Epithelial cell of esophagus (primary cell): Measurements from ENCODE around the gene DBN1.
A peak's percentile ranks its signal among the peaks of the same experiment; 100 is the strongest.

Experiments used
- DNase-seq: peaks from one replicate; pipeline ENCODE4 v3.0.0; 2010; ENCODE audit warnings: low read depth
- H3K4me3 ChIP-seq: 2 replicates; pipeline ENCODE4 v1.5.1; 2011; ENCODE audit warnings: mild to moderate bottlenecking, low read length, control low read depth
- TF ChIP-seq, protein P1 (sequence below): IDR thresholded peaks from 2 replicates; pipeline ENCODE4 v1.5.1; 2011; ENCODE audit warnings: low read depth, mild to moderate bottlenecking, low read length, control low read depth, inconsistent platforms; ENCODE audit not compliant: insufficient read depth; ENCODE audit errors: missing control alignments

Gene DBN1

DNA sequence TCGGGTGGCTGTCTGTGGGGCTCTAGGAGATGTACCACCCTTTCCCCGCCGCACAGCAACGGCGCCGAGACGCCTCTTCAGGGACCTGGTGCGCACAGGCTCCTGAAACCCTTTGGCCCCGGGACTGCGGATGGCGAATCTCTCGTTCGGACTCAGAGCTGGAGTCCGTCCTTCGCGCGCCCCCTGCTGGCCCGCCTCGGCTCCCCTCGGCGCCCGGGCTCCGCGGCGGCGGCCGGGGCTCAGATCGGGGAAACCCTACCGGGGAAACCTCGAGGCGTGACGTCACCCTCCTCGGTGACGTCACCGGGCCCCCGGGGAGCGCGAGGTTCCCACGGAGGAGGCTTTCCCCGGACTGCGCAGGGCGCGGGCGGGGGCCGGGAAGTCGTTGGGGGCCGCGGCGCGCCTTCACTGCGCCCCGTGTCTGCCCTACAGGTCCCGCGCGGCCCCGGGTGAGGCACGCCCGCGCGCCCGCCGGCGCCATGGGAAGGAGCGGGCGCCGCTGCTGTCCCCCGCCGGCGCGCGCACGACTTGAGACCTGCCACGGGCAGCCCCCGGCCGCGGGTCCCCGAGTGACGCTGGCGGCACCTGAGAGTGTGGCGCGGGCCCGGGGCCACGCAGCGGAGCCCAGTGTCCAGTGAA is 18.9 kb downstream of the DBN1 start:
- H3K4me3 ChIP-seq, result peak overlapping the region; percentile 54
- peak; percentile 85 for DNase-seq
- TF ChIP-seq, protein P1, sequence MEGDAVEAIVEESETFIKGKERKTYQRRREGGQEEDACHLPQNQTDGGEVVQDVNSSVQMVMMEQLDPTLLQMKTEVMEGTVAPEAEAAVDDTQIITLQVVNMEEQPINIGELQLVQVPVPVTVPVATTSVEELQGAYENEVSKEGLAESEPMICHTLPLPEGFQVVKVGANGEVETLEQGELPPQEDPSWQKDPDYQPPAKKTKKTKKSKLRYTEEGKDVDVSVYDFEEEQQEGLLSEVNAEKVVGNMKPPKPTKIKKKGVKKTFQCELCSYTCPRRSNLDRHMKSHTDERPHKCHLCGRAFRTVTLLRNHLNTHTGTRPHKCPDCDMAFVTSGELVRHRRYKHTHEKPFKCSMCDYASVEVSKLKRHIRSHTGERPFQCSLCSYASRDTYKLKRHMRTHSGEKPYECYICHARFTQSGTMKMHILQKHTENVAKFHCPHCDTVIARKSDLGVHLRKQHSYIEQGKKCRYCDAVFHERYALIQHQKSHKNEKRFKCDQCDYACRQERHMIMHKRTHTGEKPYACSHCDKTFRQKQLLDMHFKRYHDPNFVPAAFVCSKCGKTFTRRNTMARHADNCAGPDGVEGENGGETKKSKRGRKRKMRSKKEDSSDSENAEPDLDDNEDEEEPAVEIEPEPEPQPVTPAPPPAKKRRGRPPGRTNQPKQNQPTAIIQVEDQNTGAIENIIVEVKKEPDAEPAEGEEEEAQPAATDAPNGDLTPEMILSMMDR, result peak; percentile 50

DNA sequence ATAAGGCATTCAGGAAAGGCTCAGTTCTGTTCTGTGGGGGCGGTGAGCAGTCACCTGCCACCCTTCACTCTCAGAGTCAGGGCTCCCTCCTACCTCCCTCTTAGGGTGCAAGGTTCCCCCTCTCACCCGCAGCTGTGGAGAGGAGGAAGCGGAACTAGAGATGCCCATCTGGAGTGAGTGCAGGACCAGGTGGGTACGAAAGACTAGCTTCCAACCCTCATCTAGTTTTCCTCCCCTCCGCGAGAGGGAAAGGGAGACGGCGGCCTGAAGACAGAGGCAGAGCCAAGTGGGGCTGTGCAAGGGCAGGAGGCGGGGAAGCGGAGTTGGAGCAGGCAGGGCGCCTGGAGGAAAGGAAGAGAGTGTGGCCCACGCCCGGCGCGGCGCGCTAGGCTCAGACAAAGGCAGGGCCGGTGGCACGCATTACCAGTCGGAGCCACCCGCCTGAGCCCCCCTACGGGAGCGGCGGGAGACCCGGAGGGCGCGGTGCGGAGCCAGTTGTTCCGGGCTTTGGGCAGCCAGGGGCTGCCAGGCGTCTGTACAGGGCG is 19.5 kb downstream of the DBN1 start:
- DNase-seq, result no peak
- peak overlapping the region; percentile 42 for H3K4me3 ChIP-seq
- TF ChIP-seq, protein P1, result no peak

DNA sequence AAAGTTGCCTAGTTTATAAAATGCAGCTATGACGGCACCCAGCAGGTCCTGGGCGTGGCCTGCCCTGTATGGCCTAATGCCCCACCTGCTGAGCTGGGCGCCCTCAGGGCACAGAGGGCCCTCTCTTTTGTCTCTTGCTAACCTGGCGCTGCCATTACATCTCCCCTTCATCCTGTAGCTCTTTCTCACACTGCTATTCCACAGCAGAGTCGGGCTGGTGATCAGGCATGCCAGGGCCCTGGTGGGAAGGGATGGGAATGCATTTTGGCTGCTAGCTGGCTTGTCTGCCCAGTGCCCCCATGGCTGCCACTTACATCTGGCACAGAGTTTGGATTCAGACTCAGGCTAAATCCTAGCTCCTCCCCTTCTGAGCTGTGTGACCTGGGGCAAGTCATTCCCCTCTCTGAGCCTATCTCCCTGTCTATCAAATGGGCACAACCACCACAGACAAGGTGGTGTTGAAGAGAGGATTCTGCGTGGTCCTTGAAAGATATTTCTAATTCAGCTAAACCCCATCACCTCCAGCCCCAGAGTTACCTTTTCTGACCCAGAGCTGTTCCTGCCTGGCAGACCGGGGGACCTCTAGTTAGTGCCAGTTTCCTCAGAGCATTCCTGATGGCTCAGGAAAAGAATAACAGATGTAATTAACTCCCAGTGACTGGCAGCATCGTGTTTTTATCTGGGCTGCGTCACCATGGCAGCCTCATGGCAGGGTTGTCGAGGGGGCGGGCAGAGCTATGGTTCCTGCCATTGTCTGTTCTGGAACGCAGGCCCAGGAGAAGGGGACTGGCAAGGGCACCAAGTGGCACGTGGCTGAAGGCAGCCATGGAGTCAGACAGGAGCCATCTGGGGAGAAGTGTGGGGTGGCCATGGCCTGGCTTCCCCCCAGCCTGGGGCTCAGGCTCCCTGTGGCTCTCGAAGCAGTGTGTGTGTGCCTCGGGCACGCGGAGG is 20.5 kb downstream of the DBN1 start:
- DNase-seq, result no peak
- TF ChIP-seq, protein P1, result no peak
- H3K4me3 ChIP-seq, result no peak overlapping the region

DNA sequence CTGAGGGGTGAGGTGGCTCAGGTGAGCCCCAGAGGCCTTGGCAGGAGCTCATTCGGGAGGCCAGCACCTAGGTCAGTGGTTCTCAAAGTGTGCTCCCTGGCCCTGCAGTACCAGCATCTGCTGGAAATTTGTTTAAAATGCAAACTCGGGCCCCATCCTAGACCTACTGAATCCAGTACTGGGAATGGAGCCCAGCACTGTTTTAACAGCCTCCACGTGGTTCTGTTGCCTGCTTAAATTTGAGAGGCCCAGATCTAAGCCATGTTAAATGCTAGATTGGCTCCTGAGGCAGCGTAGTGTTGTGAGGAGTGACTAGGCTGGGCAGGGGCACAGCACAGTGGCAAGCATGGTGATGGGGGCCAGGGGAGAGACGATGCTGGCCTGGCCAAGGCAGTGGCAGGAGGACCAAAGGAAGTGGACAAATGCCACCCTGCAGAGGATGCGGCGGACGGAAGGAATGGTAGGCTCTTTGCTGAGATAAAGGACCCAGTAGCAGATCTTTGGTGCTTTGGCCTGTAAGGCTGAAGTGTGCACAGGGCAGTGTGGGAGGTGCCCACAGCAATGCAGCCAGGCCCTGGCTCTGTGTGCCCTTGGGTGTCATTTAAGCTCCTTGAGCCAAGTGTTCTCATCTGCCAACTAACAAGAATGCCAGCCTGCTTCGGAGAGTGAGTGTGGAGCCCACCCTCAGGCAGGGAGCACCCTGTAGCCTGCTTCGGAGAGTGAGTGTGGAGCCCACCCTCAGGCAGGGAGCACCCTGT is 22.6 kb downstream of the DBN1 start:
- H3K4me3 ChIP-seq, result no peak overlapping the region
- TF ChIP-seq, protein P1, result no peak
- DNase-seq, result no peak

DNA sequence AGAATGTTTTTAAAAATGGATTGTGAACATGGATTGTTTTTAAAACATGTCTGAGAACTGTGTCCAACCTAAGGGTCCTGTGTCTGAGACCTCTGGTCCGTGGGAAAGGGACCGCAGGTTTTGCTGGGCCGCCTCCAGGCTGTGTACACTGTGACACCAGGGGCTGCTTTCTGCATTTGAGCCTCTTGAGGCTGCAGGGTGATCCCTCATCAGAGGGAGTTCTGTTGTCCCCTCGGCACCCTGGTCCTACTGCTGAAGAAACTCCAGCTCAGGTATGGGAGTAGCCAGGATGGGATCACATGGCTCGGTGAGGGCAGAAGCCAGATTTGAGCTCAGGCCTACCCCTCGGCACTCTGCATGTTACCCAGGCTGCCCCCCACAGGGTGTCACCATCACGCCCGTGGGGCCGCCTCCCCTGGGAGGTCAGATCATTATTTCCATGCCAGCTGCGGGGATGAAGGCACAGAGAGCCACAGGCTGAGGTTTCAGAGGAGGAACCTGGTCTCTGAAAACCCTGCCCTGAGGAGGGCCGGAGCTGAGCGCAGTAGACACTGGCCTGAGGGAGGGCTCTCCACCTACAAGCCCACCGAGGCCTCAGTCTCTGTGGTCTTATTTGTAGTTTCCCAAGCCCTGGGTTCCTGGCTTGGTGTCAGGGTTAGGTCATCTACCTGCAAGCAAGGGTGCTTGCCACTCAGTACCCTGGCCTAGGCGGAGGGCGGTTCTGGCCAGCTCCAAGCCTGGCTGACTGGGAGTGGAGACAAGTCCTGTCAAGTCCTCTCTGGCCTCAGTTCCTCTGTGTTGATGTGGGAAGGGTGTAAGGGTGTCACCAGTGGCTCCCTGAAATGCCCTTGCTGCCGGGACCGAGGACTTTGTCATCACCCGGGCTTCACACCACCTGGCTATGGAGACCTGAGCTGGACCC is 24.0 kb downstream of the DBN1 start:
- no peak overlapping the region for H3K4me3 ChIP-seq
- DNase-seq, result peak; percentile 60
- TF ChIP-seq, protein P1, result no peak
